Small intestine (tissue), 7 donors: ENCODE data around the gene SLK. TPM values are rescaled to one million over a fixed set of nuclear protein-coding genes. Genes with fewer than 3 reads are reported as not detected.

Experiments
- DNase-seq, 2 donors: peaks; one replicate each; pipeline versions ENCODE4 v3.0.0 to v3.0.0-alpha.2; 2013
- FAIRE-seq: peaks from 2 replicates; lab custom pipeline; 2012; peaks lifted over from hg19 to GRCh38; lab: Jason Lieb, UNC
- H3K27ac ChIP-seq, 3 donors: one replicate each; pipeline ENCODE4 v1.5.1; 2013; ENCODE audit warnings: low read length in 2 of 3, mild to moderate bottlenecking in 2 of 3, control low read depth in 1 of 3, inconsistent platforms in 1 of 3, low read depth in 1 of 3, moderate library complexity in 1 of 3
- H3K27me3 ChIP-seq, 3 donors: one replicate each; pipeline ENCODE4 v1.6.1; 2013; ENCODE audit warnings: low read length in 3 of 3, inconsistent platforms in 1 of 3; ENCODE audit not compliant: control insufficient read depth in 3 of 3, insufficient read depth in 3 of 3
- H3K36me3 ChIP-seq, 3 donors: one replicate each; pipeline ENCODE4 v1.6.1; 2013; ENCODE audit warnings: low read length in 3 of 3, inconsistent platforms in 1 of 3, low read depth in 1 of 3, mild to moderate bottlenecking in 1 of 3, moderate library complexity in 1 of 3; ENCODE audit not compliant: control insufficient read depth in 3 of 3, insufficient read depth in 2 of 3
- H3K4me1 ChIP-seq, 3 donors: one replicate each; pipeline ENCODE4 v1.6.1; 2013; ENCODE audit warnings: low read length in 2 of 3, inconsistent platforms in 1 of 3, low read depth in 1 of 3, mild to moderate bottlenecking in 1 of 3, moderate library complexity in 1 of 3; ENCODE audit not compliant: control insufficient read depth in 3 of 3, insufficient read depth in 2 of 3
- H3K4me3 ChIP-seq, 3 donors: one replicate each; pipeline ENCODE4 v1.5.1; 2013; ENCODE audit warnings: low read length in 3 of 3, control low read depth in 1 of 3, inconsistent platforms in 1 of 3, low read depth in 1 of 3, mild to moderate bottlenecking in 1 of 3, moderate library complexity in 1 of 3
- H3K9me3 ChIP-seq, 2 donors: one replicate each; pipeline ENCODE4 v1.6.1; 2013; ENCODE audit warnings: low read depth in 1 of 2, low read length in 1 of 2; ENCODE audit not compliant: control insufficient read depth in 2 of 2, insufficient read depth in 1 of 2
- WGBS, 3 donors: extraction: QIAGEN DNeasy Blood & Tissue Kit; methylation state at CpG; one replicate each; pipeline ENCODE4 v1.1.7; 2013; 5-methylcytosine and 5-hydroxymethylcytosine counted together
- polyA plus RNA-seq, 4 donors: library from polyadenylated mRNA; stranded (reverse) in 3 of 4; unstranded in 1 of 4; fragments of 200-250 nt in 3 of 4; fragments of 120-200 nt in 1 of 4; gene quantifications; one replicate each; pipeline versions ENCODE4 v1.2.1 to v1.2.3, GENCODE V29; 2013
- donor health status: healthy with polysubstance abuse.
- donor health status: control.
- donor health status: control.
- donor health status: Bipolar disorder and iron deficiency.
- donor health status: healthy.

Gene SLK
- polyA plus RNA-seq, 4 donors: 11.2 to 33.0 (median 14.3) TPM

DNA sequence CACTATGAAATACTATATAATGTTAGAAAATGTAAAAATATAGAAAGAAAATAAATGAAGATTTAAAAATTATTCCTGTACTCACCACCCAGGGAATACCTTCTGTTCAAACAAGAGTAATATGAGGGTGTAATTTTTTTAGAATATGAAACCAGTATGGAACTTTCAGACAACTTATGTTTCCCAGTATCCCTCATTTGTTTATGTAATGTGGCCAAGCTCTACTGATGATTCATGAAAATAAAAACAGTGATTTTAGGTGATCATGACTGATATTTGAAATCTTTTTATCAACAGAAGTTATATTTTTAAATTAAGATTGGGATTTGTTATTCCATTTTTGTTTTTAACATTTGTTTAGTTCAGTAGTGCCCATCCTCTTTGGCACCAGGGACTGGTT is 18.8 kb downstream of the SLK start:
- Histone ChIP-seq H3K27ac (no peak overlapping the region), H3K9me3 (no peaks in the 10 kb centered on the region), H3K27me3 (no peaks in the 10 kb centered on the region), H3K36me3 (peaks cover 0 to 3% (median 0%) of the 10 kb centered on the region in 3 donors), H3K4me1 (peaks cover 0 to 9% (median 5%) of the 10 kb centered on the region in 3 donors), H3K4me3 (no peak overlapping the region)
- no peak for FAIRE-seq
- no peak for DNase-seq

GRCh38 chr10:103986360-103986759 is 19.4 kb downstream of the SLK start:
- Histone ChIP-seq H3K4me3 (no peak overlapping the region), H3K27ac (no peak overlapping the region), H3K27me3 (no peaks in the 10 kb centered on the region), H3K9me3 (no peaks in the 10 kb centered on the region), H3K36me3 (peaks cover 0 to 3% (median 0%) of the 10 kb centered on the region in 3 donors), H3K4me1 (peaks cover 0 to 9% (median 5%) of the 10 kb centered on the region in 3 donors)
- DNase-seq: no peak
- WGBS, 3 donors: 79 to 87% (median 83%) methylated on average over 7 of the region's 7 CpGs
- FAIRE-seq: no peak

- WGBS, 3 donors: 59 to 79% (median 66%) methylated on average over 3 of the region's 3 CpGs
- Histone ChIP-seq H3K4me3 (no peak overlapping the region), H3K27ac (no peak overlapping the region), H3K9me3 (no peaks in the 10 kb centered on the region), H3K27me3 (no peaks in the 10 kb centered on the region), H3K4me1 (no peaks in the 10 kb centered on the region), H3K36me3 (peaks cover 0 to 8% (median 7%) of the 10 kb centered on the region in 3 donors)
- DNase-seq (peak in 1 of 2 donors; percentile 14), FAIRE-seq (no peak)
These were observed 23.2 kb downstream of the SLK start for GRCh38 chr10:103990121-103990520.

DNA sequence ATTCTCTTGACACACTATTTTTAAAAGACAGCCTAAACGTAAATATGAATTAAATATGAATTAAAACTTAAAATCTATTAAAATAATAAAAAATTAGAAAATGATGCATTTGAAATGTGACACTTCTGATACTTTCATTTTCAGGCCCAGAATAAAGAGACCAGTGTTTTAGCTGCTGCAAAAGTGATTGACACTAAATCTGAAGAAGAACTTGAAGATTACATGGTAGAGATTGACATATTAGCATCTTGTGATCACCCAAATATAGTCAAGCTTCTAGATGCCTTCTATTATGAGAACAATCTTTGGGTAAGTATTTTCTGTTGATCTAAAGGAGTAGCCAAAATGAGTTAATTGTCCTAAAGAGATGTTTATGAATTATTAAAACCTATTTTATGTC is 23.6 kb downstream of the SLK start:
- Histone ChIP-seq H3K27ac (no peak overlapping the region), H3K27me3 (no peaks in the 10 kb centered on the region), H3K4me1 (no peaks in the 10 kb centered on the region), H3K4me3 (no peak overlapping the region), H3K9me3 (no peaks in the 10 kb centered on the region), H3K36me3 (peaks cover 0 to 8% (median 7%) of the 10 kb centered on the region in 3 donors)
- no peak for DNase-seq
- 72 to 83% (median 80%) methylated on average over 1 of the region's 1 CpG for WGBS, 3 donors
- FAIRE-seq: no peak

- no peak overlapping the region for H3K27ac ChIP-seq
- no peaks in the 10 kb centered on the region for H3K9me3 ChIP-seq
- WGBS, 3 donors: 49 to 67% (median 56%) methylated on average over 3 of the region's 3 CpGs
- H3K4me1 ChIP-seq: no peaks in the 10 kb centered on the region
- peaks cover 0 to 8% (median 5%) of the 10 kb centered on the region in 3 donors for H3K36me3 ChIP-seq
- H3K27me3 ChIP-seq: no peaks in the 10 kb centered on the region
- DNase-seq: no peak
- no peak for FAIRE-seq
- H3K4me3 ChIP-seq: no peak overlapping the region
These were observed 24.6 kb downstream of the SLK start for GRCh38 chr10:103991393-103992128.

DNA sequence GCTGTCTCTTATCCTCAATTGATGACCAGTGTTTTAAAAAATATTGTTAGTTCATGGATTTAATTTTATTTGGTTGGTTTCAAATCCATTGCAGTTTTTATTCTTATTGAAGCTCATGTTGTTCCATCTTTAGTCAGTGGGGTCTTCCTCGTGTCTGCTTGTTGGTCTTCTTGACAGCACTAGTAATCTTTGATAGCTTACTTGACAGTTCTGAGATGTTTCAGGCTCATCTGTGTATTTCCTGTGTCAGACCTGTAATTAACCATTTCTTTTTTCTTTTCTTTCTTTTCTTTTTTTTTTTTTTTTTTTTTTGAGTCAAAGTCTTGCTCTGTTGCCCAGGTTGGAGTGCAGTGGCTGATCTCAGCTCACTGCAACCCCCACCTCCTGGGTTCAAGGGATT is 28.2 kb downstream of the SLK start:
- Histone ChIP-seq H3K9me3 (no peaks in the 10 kb centered on the region), H3K4me3 (no peak overlapping the region), H3K27ac (no peak overlapping the region), H3K4me1 (no peaks in the 10 kb centered on the region), H3K27me3 (no peaks in the 10 kb centered on the region), H3K36me3 (peaks cover 4 to 12% (median 5%) of the 10 kb centered on the region in 3 donors)
- no peak for FAIRE-seq
- no peak for DNase-seq
- 79 to 94% (median 79%) methylated on average over 1 of the region's 1 CpG for WGBS, 3 donors

DNA sequence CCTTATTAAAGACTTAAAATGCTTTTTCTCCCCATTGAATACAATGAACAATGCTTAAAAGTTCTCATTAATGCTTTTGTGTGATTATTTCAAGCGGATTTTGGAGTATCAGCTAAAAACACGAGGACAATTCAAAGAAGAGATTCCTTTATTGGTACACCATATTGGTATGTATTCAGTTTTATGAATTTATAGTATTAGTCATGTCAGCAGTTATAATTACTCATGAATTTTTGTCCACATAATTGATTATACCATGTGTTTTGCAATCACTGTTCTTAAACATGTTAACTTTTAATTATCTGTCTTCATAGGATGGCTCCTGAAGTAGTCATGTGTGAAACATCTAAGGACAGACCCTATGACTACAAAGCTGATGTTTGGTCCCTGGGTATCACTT is 31.9 kb downstream of the SLK start:
- Histone ChIP-seq H3K27me3 (no peaks in the 10 kb centered on the region), H3K4me1 (no peaks in the 10 kb centered on the region), H3K9me3 (no peaks in the 10 kb centered on the region), H3K27ac (no peak overlapping the region), H3K4me3 (no peak overlapping the region), H3K36me3 (peaks cover 4 to 22% (median 8%) of the 10 kb centered on the region in 3 donors)
- no peak for DNase-seq
- FAIRE-seq: no peak
- 93 to 97% (median 95%) methylated on average over 2 of the region's 2 CpGs for WGBS, 3 donors

- DNase-seq (no peak), FAIRE-seq (no peak)
- H3K4me3 ChIP-seq: no peak overlapping the region
- no peaks in the 10 kb centered on the region for H3K4me1 ChIP-seq
- H3K9me3 ChIP-seq: no peaks in the 10 kb centered on the region
- H3K36me3 ChIP-seq: peaks cover 0 to 19% (median 11%) of the 10 kb centered on the region in 3 donors
- 97 to 100% (median 100%) methylated on average over 1 of the region's 1 CpG for WGBS, 3 donors
- H3K27me3 ChIP-seq: no peaks in the 10 kb centered on the region
- H3K27ac ChIP-seq: no peak overlapping the region
These were observed 36.0 kb downstream of the SLK start for GRCh38 chr10:104002911-104003310.
